Neural progenitor cell (in vitro differentiated cells): ENCODE data around the gene ASPHD1. TPM values are rescaled to one million over a fixed set of nuclear protein-coding genes. Genes with fewer than 3 reads are reported as not detected.
A peak's percentile ranks its signal among the peaks of the same experiment; 100 is the strongest.

Source experiments
- DNase-seq: peaks from one replicate; pipeline ENCODE4 v3.0.0-alpha.2; 2016; ENCODE audit warnings: low spot score
- H2AFZ ChIP-seq: fragments of 200-600 bp; sonication (generic); replicated peaks from 2 replicates; pipeline ENCODE4 v1.6.1; 2016; ENCODE audit warnings: antibody characterized with exemption
- H3F3A ChIP-seq: fragments of 200-600 bp; sonication (generic); 2 replicates; pipeline ENCODE4 v1.6.1; 2016; ENCODE audit warnings: antibody characterized with exemption, low read depth
- H3K27ac ChIP-seq: fragments of 200-600 bp; sonication (generic); 2 replicates; pipeline ENCODE4 v1.5.1; 2016; ENCODE audit warnings: mild to moderate bottlenecking
- H3K27me3 ChIP-seq: fragments of 200-600 bp; sonication (generic); 2 replicates; pipeline ENCODE4 v1.6.1; 2016; ENCODE audit warnings: mild to moderate bottlenecking, moderate library complexity
- H3K36me3 ChIP-seq: fragments of 200-600 bp; sonication (generic); 2 replicates; pipeline ENCODE4 v1.5.1; 2016
- H3K4me1 ChIP-seq: fragments of 200-600 bp; sonication (generic); 2 replicates; pipeline ENCODE4 v1.6.1; 2016; ENCODE audit warnings: mixed run types
- H3K4me2 ChIP-seq: fragments of 200-600 bp; sonication (generic); 2 replicates; pipeline ENCODE4 v1.6.1; 2016
- H3K4me3 ChIP-seq: fragments of 200-600 bp; sonication (generic); 2 replicates; pipeline ENCODE4 v1.5.1; 2016
- H3K79me2 ChIP-seq: fragments of 200-600 bp; sonication (generic); 2 replicates; pipeline ENCODE4 v1.6.1; 2016; ENCODE audit warnings: low read depth
- H3K9ac ChIP-seq: fragments of 200-600 bp; sonication (generic); 2 replicates; pipeline ENCODE4 v1.6.1; 2016
- H3K9me3 ChIP-seq: fragments of 200-600 bp; sonication (generic); 2 replicates; pipeline ENCODE4 v1.5.1; 2016; ENCODE audit warnings: low read depth
- H4K20me1 ChIP-seq: fragments of 200-600 bp; sonication (generic); 2 replicates; pipeline ENCODE4 v1.6.1; 2016; ENCODE audit warnings: low read depth
- H3K27ac Mint-ChIP-seq: 3 replicates; pipeline ENCODE4 v1.8.0; 2021; ENCODE audit warnings: mixed read lengths
- H3K27me3 Mint-ChIP-seq: 2 replicates; pipeline ENCODE4 v1.8.0; 2022; ENCODE audit warnings: low read depth, mild to moderate bottlenecking, inconsistent platforms, moderate library complexity, mixed read lengths; ENCODE audit not compliant: insufficient read depth
- H3K36me3 Mint-ChIP-seq: 3 replicates; pipeline ENCODE4 v1.8.0; 2021; ENCODE audit warnings: mixed read lengths
- H3K4me1 Mint-ChIP-seq: 3 replicates; pipeline ENCODE4 v1.8.0; 2021; ENCODE audit warnings: mixed read lengths
- H3K4me3 Mint-ChIP-seq: 3 replicates; pipeline ENCODE4 v1.8.0; 2021; ENCODE audit warnings: mild to moderate bottlenecking, moderate library complexity, mixed read lengths
- H3K9me3 Mint-ChIP-seq: 3 replicates; pipeline ENCODE4 v1.8.0; 2020; ENCODE audit warnings: mixed read lengths
- CTCF ChIP-seq: fragments of 200-600 bp; sonication (generic); IDR thresholded peaks from 2 replicates; pipeline ENCODE4 v1.5.1; 2017; ENCODE audit warnings: antibody characterized with exemption, mild to moderate bottlenecking
- EZH2 ChIP-seq: fragments of 200-600 bp; sonication (generic); IDR thresholded peaks from 2 replicates; pipeline ENCODE4 v1.6.1; 2017; ENCODE audit warnings: antibody characterized with exemption, mild to moderate bottlenecking, moderate library complexity
- EZH2phosphoT487 ChIP-seq: fragments of 200-600 bp; sonication (generic); IDR thresholded peaks from 2 replicates; pipeline ENCODE4 v1.6.1; 2017; ENCODE audit warnings: antibody characterized with exemption
- total RNA-seq: library from RNA; depleted of rRNA; stranded (reverse); fragments of >200 nt; gene quantifications from 2 replicates; pipeline ENCODE4 v1.2.3, GENCODE V29; 2015; ENCODE audit warnings: low replicate concordance

The ASPHD1 gene
- total RNA-seq, 1 donor from 2014 or later = 0.97 TPM

- Histone ChIP-seq H3F3A (no peaks in the 10 kb centered on the region), H3K4me1 (no peaks in the 10 kb centered on the region), H3K4me2 (no peak overlapping the region), H4K20me1 (no peaks in the 10 kb centered on the region), H3K9me3 (no peaks in the 10 kb centered on the region), H3K9ac (no peak overlapping the region), H3K27me3 (no peaks in the 10 kb centered on the region), H2AFZ (no peak overlapping the region), H3K79me2 (no peaks in the 10 kb centered on the region), H3K4me3 (no peak overlapping the region), H3K27ac (no peak overlapping the region), H3K36me3 (no peaks in the 10 kb centered on the region)
- Mint-ChIP-seq H3K27me3 (peaks cover 5% of the 10 kb centered on the region), H3K4me1 (peaks cover 9% of the 10 kb centered on the region), H3K27ac (no peak overlapping the region), H3K4me3 (no peak overlapping the region), H3K36me3 (peaks cover 3% of the 10 kb centered on the region), H3K9me3 (no peaks in the 10 kb centered on the region)
- TF ChIP-seq EZH2phosphoT487 (no peak), EZH2 (no peak), CTCF (no peak)
- no peak for DNase-seq
These were observed 45.7 kb upstream of the ASPHD1 start for GRCh38 chr16:29854520-29855100.

GRCh38 chr16:29857133-29857760 is 43.0 kb upstream of the ASPHD1 start:
- H3K4me2 ChIP-seq = no peak overlapping the region
- H4K20me1 ChIP-seq = peaks cover 3% of the 10 kb centered on the region
- H3K4me1 Mint-ChIP-seq = peaks cover 4% of the 10 kb centered on the region
- H3K27ac ChIP-seq = no peak overlapping the region
- no peaks in the 10 kb centered on the region for H3K9me3 ChIP-seq
- no peak overlapping the region for H3K4me3 ChIP-seq
- H3K27me3 ChIP-seq = no peaks in the 10 kb centered on the region
- no peaks in the 10 kb centered on the region for H3K4me1 ChIP-seq
- peak overlapping the region; percentile 30 for H3K4me3 Mint-ChIP-seq
- peaks cover 8% of the 10 kb centered on the region for H3K27me3 Mint-ChIP-seq
- peaks cover 7% of the 10 kb centered on the region for H3K36me3 Mint-ChIP-seq
- H3K79me2 ChIP-seq = peaks cover 18% of the 10 kb centered on the region
- H3K27ac Mint-ChIP-seq = no peak overlapping the region
- TF ChIP-seq CTCF = no peak
- TF ChIP-seq EZH2 = no peak
- TF ChIP-seq EZH2phosphoT487 = no peak
- H3F3A ChIP-seq = peaks cover 4% of the 10 kb centered on the region
- no peaks in the 10 kb centered on the region for H3K9me3 Mint-ChIP-seq
- no peak overlapping the region for H3K9ac ChIP-seq
- no peaks in the 10 kb centered on the region for H3K36me3 ChIP-seq
- DNase-seq = no peak
- H2AFZ ChIP-seq = no peak overlapping the region

GRCh38 chr16:29858149-29858849 is 42.0 kb upstream of the ASPHD1 start:
- Histone ChIP-seq H3K79me2 (peaks cover 23% of the 10 kb centered on the region), H3K4me1 (no peaks in the 10 kb centered on the region), H2AFZ (no peak overlapping the region), H3K27me3 (no peaks in the 10 kb centered on the region), H3K9ac (no peak overlapping the region), H3K9me3 (no peaks in the 10 kb centered on the region), H4K20me1 (peaks cover 5% of the 10 kb centered on the region), H3K4me3 (no peak overlapping the region), H3K27ac (no peak overlapping the region), H3K36me3 (no peaks in the 10 kb centered on the region), H3K4me2 (no peak overlapping the region), H3F3A (peaks cover 13% of the 10 kb centered on the region)
- H3K36me3 Mint-ChIP-seq = peaks cover 7% of the 10 kb centered on the region
- no peak for TF ChIP-seq EZH2
- no peak for TF ChIP-seq EZH2phosphoT487
- TF ChIP-seq CTCF = no peak
- peaks cover 6% of the 10 kb centered on the region for H3K4me1 Mint-ChIP-seq
- H3K9me3 Mint-ChIP-seq = no peaks in the 10 kb centered on the region
- peaks cover 8% of the 10 kb centered on the region for H3K27me3 Mint-ChIP-seq
- no peak overlapping the region for H3K4me3 Mint-ChIP-seq
- H3K27ac Mint-ChIP-seq = no peak overlapping the region
- DNase-seq = no peak
